K562 (cell line): ENCODE results near the gene SYNGR3. TPM values are rescaled to one million over a fixed set of nuclear protein-coding genes. Genes with fewer than 3 reads are reported as not detected.

Experiments used
- GTF2E2 ChIP-seq: fragments of 200-800 bp; sonication (Bioruptor generic); IDR thresholded peaks from 2 replicates; pipeline ENCODE4 v1.6.1; 2016; ENCODE audit warnings: missing genetic modification characterization, missing compliant biosample characterization
- HDAC1 ChIP-seq, 2 experiments: fragments of 450-650 bp; IDR thresholded peaks; 2 replicates each; pipeline ENCODE4 v1.6.1; 2016 to 2017; ENCODE audit warnings: inconsistent platforms in 1 of 2, mild to moderate bottlenecking in 1 of 2, moderate library complexity in 1 of 2
- MXI1 ChIP-seq: IDR thresholded peaks from 2 replicates; pipeline ENCODE4 v1.6.1; 2011; ENCODE audit warnings: low read depth, mild to moderate bottlenecking, improper control_type of control experiment, low read length
- MYC ChIP-seq, 2 experiments: fragments of 250-450 bp in 1 of 2; sonication (Bioruptor Pico) in 1 of 2; IDR thresholded peaks; 2 replicates each; pipeline versions ENCODE4 v1.5.1 to v1.6.1; 2012 to 2021; ENCODE audit warnings: low read depth in 2 of 2, borderline replicate concordance in 1 of 2, improper control_type of control experiment in 1 of 2, low read length in 1 of 2, mild to moderate bottlenecking in 1 of 2, moderate library complexity in 1 of 2
- NFATC3 ChIP-seq: fragments of 450-650 bp; IDR thresholded peaks from 2 replicates; pipeline ENCODE4 v1.6.1; 2017; ENCODE audit warnings: mild to moderate bottlenecking
- RAD51 ChIP-seq: fragments of 450-650 bp; IDR thresholded peaks from 2 replicates; pipeline ENCODE4 v1.7.1; 2016; ENCODE audit warnings: low read depth, mild to moderate bottlenecking, borderline replicate concordance
- SOX6 ChIP-seq: fragments of 450-650 bp; IDR thresholded peaks from 2 replicates; pipeline ENCODE4 v1.6.1; 2014; ENCODE audit warnings: mild to moderate bottlenecking
- SRSF7 ChIP-seq: fragments of 200-400 bp; formaldehyde crosslinking; optimal IDR thresholded peaks from 2 replicates; pipeline ENCODE3; 2017; ENCODE audit warnings: mild to moderate bottlenecking, low read depth, low read length
- TCF3 ChIP-seq: sonication (generic); formaldehyde crosslinking; IDR thresholded peaks from 2 replicates; pipeline ENCODE4 v1.4.0; 2020; ENCODE audit warnings: mild to moderate bottlenecking, missing genetic modification reagents
- ZC3H11A ChIP-seq: IDR thresholded peaks from 2 replicates; pipeline ENCODE4 v1.6.1; 2012; ENCODE audit warnings: low read depth, low read length, improper control_type of control experiment
- ZFP30 ChIP-seq: fragments of 250-450 bp; sonication (Bioruptor Pico); IDR thresholded peaks from 2 replicates; pipeline ENCODE4 v1.8.0; 2022; ENCODE audit warnings: moderate library complexity, mild to moderate bottlenecking, inconsistent platforms, borderline replicate concordance
- ZNF699 ChIP-seq: fragments of 250-450 bp; sonication (Bioruptor Pico); IDR thresholded peaks from 2 replicates; pipeline ENCODE4 v1.8.0; 2021; ENCODE audit warnings: mild to moderate bottlenecking, moderate library complexity; ENCODE audit not compliant: insufficient replicate concordance
- polyA plus RNA-seq, 8 experiments: library from polyadenylated mRNA; depleted of rRNA in 4 of 8; stranded (reverse) in 5 of 8; unstranded in 3 of 8; fragments of >200 nt; fragmentation: Nextera tagmentation in 2 of 8; fragmentation: Illumina TruSeq in 1 of 8; extraction: Ambion mirVana in 2 of 8; extraction: Trizol in 1 of 8; gene quantifications; 2 replicates each; pipeline versions ENCODE4 v1.2.1 to v1.2.3, GENCODE V29; 2011 to 2014; ENCODE audit warnings: inconsistent platforms in 1 of 8, missing spikeins in 1 of 8
- total RNA-seq, 7 experiments: library from RNA; depleted of rRNA in 6 of 7; stranded (reverse); fragments of >200 nt in 6 of 7; fragmentation: Illumina TruSeq in 2 of 7; extraction: Trizol in 2 of 7; gene quantifications; 2 replicates each; pipeline versions ENCODE4 v1.2.1 to v1.2.3, GENCODE V29; 2011 to 2021; ENCODE audit warnings: low replicate concordance in 1 of 7
- TF ChIP-seq, protein P1 (sequence below): IDR thresholded peaks from 2 replicates; pipeline ENCODE4 v1.6.1; 2012; ENCODE audit warnings: low read depth, low read length, improper control_type of control experiment, borderline replicate concordance
- TF ChIP-seq, protein P2 (sequence below): fragments of 450-650 bp; formaldehyde crosslinking; IDR thresholded peaks from 2 replicates; pipeline ENCODE4 v1.4.0; 2022; ENCODE audit warnings: missing genetic modification characterization
- TF ChIP-seq, protein P3 (sequence below), 2 experiments: fragments of 450-650 bp in 1 of 2; IDR thresholded peaks; 2 replicates each; pipeline ENCODE4 v1.6.1; 2011 to 2017; ENCODE audit warnings: low read depth in 2 of 2, antibody characterized with exemption in 1 of 2, borderline replicate concordance in 1 of 2, low read length in 1 of 2, mild to moderate bottlenecking in 1 of 2, mixed read lengths in 1 of 2; ENCODE audit not compliant: control insufficient read depth in 1 of 2
- TF ChIP-seq, protein P4 (sequence below): conservative IDR thresholded peaks from 2 replicates; pipeline ENCODE4 v1.6.1; 2011; ENCODE audit warnings: low read depth, mild to moderate bottlenecking, low read length; ENCODE audit not compliant: control insufficient read depth
- TF ChIP-seq, protein P5 (sequence below): IDR thresholded peaks from 2 replicates; pipeline ENCODE4 v1.6.1; 2014; ENCODE audit warnings: antibody characterized with exemption

Gene SYNGR3
- total and polyA plus RNA-seq, 9 of the 15 experiments (the other 6 are each of a cell fraction or from before 2014, with no cell fraction given): 3.7 to 69.2 (median 36.3) TPM

DNA sequence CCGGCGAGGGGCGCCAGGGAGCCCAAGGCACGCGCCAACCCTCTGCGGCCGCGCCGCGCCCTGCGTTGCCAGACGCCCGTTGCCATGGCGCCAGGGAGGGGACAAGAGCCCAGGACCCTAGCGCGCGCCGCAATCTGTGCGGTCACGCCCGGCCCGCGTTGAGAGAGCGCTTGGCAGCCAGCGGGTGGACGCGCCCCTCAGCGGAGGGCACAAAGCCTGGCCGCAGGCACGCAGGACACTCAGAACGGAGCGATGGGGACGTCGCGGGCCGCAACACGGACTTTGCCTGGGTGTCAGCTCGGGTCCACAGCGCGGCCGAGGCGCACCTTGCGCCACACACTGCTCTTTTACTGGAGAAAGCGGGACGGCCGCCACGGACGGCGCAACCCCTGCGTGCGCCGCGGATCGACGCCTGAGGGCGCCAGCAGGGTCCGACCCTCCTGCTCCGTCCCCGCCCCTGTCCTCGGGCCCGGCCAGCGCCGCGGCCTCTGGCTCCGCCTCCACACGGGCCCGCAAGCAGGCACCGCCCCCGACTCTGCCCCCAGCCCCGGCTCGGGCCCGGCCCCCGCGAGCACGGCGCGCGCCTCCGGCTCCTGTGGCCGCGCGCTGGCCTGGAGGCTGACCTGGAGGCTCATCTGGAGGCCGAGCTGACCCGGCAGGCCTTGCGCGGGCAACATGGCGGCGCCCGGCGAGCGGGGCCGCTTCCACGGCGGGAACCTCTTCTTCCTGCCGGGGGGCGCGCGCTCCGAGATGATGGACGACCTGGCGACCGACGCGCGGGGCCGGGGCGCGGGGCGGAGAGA is 6.0 kb upstream of the SYNGR3 start, which contains the start of gene GFER (continued):
- TF ChIP-seq, protein P1, sequence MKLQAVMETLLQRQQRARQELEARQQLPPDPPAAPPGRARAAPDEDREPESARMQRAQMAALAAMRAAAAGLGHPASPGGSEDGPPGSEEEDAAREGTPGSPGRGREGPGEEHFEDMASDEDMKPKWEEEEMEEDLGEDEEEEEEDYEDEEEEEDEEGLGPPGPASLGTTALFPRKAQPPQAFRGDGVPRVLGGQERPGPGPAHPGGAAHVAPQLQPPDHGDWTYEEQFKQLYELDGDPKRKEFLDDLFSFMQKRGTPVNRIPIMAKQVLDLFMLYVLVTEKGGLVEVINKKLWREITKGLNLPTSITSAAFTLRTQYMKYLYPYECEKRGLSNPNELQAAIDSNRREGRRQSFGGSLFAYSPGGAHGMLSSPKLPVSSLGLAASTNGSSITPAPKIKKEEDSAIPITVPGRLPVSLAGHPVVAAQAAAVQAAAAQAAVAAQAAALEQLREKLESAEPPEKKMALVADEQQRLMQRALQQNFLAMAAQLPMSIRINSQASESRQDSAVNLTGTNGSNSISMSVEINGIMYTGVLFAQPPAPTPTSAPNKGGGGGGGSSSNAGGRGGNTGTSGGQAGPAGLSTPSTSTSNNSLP: peak; percentile 23; the same call in 1 of the 2 replicates
- TF ChIP-seq, protein P2, sequence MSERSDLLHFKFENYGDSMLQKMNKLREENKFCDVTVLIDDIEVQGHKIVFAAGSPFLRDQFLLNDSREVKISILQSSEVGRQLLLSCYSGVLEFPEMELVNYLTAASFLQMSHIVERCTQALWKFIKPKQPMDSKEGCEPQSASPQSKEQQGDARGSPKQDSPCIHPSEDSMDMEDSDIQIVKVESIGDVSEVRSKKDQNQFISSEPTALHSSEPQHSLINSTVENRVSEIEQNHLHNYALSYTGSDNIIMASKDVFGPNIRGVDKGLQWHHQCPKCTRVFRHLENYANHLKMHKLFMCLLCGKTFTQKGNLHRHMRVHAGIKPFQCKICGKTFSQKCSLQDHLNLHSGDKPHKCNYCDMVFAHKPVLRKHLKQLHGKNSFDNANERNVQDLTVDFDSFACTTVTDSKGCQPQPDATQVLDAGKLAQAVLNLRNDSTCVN (CRISPR knock-in tag): no peak
- no peak for TF ChIP-seq RAD51
- TF ChIP-seq, protein P3, sequence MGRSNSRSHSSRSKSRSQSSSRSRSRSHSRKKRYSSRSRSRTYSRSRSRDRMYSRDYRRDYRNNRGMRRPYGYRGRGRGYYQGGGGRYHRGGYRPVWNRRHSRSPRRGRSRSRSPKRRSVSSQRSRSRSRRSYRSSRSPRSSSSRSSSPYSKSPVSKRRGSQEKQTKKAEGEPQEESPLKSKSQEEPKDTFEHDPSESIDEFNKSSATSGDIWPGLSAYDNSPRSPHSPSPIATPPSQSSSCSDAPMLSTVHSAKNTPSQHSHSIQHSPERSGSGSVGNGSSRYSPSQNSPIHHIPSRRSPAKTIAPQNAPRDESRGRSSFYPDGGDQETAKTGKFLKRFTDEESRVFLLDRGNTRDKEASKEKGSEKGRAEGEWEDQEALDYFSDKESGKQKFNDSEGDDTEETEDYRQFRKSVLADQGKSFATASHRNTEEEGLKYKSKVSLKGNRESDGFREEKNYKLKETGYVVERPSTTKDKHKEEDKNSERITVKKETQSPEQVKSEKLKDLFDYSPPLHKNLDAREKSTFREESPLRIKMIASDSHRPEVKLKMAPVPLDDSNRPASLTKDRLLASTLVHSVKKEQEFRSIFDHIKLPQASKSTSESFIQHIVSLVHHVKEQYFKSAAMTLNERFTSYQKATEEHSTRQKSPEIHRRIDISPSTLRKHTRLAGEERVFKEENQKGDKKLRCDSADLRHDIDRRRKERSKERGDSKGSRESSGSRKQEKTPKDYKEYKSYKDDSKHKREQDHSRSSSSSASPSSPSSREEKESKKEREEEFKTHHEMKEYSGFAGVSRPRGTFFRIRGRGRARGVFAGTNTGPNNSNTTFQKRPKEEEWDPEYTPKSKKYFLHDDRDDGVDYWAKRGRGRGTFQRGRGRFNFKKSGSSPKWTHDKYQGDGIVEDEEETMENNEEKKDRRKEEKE (IDR thresholded peaks at IDR 0.05; ENCODE audit: borderline replicate concordance in 1 of 2, control insufficient read depth in 1 of 2, low read depth in 2 of 2, low read length in 1 of 2): peak in 1 of 2 experiments; percentile 88; a peak in 2 of 4 replicates
- TF ChIP-seq MYC (IDR thresholded peaks at IDR 0.05; ENCODE audit: low read depth, low read length): peak; percentile 86
- TF ChIP-seq MYC (CRISPR knock-in tag; IDR thresholded peaks at IDR 0.05; ENCODE audit: borderline replicate concordance, low read depth): no peak
- no peak for TF ChIP-seq NFATC3
- TF ChIP-seq, protein P4, sequence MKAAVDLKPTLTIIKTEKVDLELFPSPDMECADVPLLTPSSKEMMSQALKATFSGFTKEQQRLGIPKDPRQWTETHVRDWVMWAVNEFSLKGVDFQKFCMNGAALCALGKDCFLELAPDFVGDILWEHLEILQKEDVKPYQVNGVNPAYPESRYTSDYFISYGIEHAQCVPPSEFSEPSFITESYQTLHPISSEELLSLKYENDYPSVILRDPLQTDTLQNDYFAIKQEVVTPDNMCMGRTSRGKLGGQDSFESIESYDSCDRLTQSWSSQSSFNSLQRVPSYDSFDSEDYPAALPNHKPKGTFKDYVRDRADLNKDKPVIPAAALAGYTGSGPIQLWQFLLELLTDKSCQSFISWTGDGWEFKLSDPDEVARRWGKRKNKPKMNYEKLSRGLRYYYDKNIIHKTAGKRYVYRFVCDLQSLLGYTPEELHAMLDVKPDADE: peak; percentile 73
- peak; percentile 80; the same call in 1 of the 2 replicates for TF ChIP-seq MXI1
- TF ChIP-seq ZNF699 (CRISPR knock-in tag): no peak
- no peak for TF ChIP-seq ZC3H11A
- TF ChIP-seq HDAC1 (IDR thresholded peaks at IDR 0.05): peak in 1 of 2 experiments; percentile 82; a peak in 2 of 4 replicates
- 0 out of 2 replicates have a peak, but pooled peaks have one; percentile 35 for TF ChIP-seq GTF2E2 (tag)
- 0 out of 2 replicates have a peak, but pooled peaks have one; percentile 7 for TF ChIP-seq TCF3 (CRISPR knock-in tag)
- TF ChIP-seq ZFP30 (CRISPR knock-in tag): no peak
- TF ChIP-seq, protein P5, sequence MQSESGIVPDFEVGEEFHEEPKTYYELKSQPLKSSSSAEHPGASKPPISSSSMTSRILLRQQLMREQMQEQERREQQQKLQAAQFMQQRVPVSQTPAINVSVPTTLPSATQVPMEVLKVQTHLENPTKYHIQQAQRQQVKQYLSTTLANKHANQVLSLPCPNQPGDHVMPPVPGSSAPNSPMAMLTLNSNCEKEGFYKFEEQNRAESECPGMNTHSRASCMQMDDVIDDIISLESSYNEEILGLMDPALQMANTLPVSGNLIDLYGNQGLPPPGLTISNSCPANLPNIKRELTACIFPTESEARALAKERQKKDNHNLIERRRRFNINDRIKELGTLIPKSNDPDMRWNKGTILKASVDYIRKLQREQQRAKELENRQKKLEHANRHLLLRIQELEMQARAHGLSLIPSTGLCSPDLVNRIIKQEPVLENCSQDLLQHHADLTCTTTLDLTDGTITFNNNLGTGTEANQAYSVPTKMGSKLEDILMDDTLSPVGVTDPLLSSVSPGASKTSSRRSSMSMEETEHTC: no peak
- no peak for TF ChIP-seq SRSF7
- TF ChIP-seq SOX6: peak; percentile 44; the same call in 1 of the 2 replicates
